HT1080 (cell line): ENCODE data around the gene SLC35F1. TPM values are rescaled to one million over a fixed set of nuclear protein-coding genes. Genes with fewer than 3 reads are reported as not detected.
"Not testable (repeated sequence)": the region's sequence is repeated elsewhere in the genome, so short reads cannot be mapped to it uniquely, and the experiment has no call there.

Source experiments
- DNase-seq: peaks from one replicate; pipeline ENCODE4 v3.0.0-alpha.2; 2015; ENCODE audit warnings: low read depth
- total RNA-seq: library from RNA; depleted of rRNA; stranded (reverse); fragments of >200 nt; shearing (Covaris generic); gene quantifications from 2 replicates; pipeline ENCODE4 v1.2.3, GENCODE V29; 2014

Gene SLC35F1
- total RNA-seq, 1 experiment from 2014 or later: 0.05 TPM

DNA sequence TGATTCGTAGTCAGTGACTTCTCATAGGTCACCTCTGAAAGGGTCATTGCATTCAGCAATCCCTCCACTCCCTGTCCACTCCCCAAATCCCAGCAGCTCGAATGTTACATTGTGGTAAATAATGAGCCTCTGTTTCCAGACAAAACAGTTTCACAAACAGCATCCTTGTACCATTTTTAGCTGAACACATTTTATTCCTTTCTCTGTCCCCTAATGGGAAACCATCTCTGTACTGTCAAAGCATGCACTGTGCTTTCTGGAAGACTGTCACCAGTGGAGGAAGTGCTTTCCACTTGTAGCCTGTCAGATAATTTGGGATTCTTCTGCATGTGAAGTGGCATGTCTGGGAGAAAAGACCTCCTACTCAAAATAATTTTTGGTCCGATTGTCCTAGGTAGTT, 82.0 kb downstream of the SLC35F1 start:
- DNase-seq: no peak

DNA sequence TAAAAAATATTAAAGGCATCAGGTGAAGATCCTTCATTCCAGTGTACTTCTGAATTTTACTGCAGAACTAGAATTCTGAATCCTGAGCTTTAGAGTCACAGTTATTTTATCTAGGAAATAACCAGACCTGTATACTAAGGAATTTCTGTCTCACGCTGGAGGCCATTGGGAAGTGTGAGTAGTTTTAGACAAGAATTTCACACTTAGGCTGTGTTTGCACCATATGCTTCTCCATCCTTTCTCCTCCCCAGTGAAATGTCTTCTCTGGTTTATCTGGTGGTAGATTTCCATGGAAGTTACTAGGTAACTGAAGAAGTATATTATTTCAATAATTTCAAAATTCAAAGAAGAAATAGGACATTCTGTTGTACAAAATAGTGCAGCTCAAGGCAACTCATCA, 83.1 kb downstream of the SLC35F1 start:
- no peak for DNase-seq

DNA sequence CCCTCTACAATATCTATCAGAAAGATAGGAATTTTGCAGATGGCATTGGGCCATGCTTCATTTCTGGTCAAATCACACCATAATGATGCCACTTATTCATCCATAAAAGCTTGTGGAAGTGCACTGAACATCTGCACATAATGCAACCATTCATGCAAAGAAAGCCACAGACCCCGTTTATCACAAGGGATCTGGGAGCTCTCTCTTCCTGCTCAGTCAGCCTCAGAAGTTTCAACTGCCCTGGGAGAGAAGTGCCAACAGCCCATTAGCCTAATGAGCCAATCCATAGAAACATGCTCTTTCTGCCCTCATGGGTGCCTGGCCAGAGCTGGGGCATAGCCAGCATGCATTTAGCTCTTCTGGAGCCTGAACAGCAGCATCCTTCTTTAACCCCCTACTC, 85.8 kb downstream of the SLC35F1 start:
- DNase-seq: no peak

DNA sequence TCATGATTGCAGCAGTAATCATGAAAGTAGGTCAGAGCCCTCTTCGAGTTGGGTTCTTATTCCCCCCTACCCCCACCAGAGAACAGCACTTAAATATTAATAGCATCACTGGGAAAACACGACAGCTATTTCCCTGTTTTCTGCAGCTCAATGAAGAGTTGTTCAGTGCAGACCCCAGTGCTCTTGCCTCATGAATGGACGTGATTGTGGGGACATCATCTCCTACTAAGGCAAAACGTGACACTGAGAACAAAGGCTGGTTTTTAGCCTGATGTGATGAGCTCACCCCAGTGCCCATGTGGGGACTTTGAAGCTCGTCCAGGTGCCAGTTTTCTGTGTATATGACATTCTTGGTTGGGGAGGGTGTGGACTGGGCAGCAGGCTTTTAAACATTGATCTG, 105.9 kb downstream of the SLC35F1 start:
- no peak for DNase-seq

DNA sequence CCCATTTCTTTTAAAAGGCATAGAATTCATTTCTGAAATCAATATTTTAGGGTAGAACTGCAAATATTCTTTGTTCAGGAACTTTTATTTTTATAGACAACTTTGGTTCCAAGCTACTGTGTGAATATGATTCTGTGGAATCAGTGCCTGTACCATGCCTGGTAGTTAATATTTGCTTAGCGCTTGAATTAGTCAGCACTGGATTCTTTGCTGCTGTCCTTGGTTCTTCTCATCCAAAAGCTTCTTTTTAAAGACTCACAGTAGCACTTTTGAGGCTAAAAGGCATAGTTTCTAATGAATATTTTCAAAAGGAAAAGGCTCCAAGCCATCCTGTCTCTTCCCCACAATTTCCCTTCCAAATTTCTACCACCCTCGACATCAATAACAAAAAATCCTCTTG, 109.5 kb downstream of the SLC35F1 start:
- DNase-seq: no peak

DNA sequence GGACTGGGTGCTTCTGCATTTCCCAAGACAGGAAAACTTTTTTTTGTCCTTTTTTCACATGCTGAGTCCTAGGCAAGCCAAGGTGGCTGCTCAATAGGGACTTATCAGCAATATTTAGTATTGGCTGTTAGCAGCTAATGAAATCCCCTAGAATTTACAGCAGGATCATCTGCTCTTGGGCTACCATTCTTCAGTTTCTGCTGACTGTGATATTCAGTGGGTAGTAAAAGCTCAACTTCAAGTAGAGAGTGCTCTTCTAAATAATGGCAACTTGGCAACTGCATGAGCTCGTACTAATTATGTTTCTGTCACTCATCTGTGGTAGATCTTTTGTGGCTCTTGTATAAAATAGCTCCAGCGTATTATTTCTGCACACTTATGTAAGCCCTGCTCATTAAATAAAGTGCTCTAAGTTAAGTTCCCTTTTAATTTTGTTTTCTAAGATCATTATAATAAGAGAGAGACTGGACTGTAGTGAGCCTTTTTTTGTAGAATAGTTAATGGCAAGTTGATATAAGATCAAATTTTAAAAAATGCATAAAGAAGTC, 110.3 kb downstream of the SLC35F1 start:
- DNase-seq: no peak

DNA sequence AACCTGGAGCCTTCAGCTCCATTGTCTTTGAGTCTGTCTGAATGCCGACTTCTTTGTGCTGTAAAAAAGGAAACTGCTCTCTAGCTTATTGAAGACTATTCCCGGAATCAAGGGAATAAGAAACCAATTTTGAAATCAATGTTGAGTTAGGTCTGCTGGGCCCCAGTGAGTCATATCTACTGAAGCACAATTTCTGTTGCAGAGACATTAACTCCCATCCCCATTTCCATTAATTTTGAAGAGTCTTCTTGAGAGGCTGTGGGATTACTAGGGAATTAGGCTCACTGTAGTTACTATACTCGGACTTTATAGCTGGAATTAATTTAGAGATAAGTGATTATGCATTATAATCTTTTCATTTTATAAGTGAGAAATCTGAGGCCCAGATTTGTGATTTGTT, 116.7 kb downstream of the SLC35F1 start:
- DNase-seq: no peak

DNA sequence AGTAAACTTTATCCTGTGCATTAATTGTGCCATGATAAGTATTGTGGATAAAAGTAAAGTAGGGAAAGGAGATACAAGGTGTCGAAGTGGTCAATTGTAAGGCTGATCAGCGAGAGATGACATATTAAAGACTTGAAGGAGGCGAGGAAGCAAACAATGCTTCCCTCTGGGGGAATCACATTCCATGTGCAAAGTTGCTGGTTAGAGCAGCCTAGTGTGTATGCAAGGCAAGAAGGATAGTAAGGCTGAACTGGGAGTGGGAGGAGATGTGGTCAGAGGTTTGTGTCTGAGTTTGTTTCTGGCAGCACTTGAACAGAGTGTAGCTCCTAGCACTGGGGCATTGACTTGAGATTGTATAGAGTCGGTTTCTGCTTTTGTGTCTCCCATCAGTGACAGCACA, 122.9 kb downstream of the SLC35F1 start:
- no peak for DNase-seq

DNA sequence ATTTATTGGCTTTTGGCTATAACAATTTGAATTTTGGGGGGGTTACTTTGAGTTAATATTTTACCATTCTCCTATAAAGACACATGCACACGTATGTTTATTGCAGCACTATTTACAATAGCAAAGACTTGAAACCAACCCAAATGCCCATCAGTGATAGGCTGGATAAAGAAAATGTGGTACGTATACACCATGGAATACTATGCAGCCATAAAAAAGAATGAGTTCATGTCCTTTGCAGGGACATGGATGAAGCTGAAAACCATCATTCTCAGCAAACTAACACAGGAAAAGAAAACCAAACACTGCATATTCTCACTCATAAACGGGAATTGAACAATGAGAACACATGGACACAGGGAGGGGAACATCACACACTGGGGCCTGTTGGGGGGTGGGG, 130.4 kb downstream of the SLC35F1 start:
- DNase-seq: not testable (repeated sequence)

DNA sequence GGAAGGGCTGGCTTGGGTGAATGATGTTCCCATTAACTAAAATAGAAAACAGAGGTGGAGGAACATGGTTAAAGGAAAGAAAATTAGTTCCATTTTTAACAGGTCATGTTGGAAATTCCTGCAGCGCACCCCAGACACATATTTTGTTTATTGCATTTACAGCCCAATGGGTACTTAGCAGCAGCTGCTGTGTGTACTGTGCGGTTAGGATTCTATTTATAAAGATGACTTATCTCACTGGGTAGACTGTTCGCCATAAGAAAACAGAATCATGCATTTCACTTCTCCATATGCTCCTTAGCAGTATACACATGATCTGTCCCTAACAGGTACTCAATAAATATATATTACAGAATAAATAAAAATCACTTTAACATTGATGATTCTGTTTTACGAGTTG, 135.8 kb downstream of the SLC35F1 start:
- DNase-seq: no peak

DNA sequence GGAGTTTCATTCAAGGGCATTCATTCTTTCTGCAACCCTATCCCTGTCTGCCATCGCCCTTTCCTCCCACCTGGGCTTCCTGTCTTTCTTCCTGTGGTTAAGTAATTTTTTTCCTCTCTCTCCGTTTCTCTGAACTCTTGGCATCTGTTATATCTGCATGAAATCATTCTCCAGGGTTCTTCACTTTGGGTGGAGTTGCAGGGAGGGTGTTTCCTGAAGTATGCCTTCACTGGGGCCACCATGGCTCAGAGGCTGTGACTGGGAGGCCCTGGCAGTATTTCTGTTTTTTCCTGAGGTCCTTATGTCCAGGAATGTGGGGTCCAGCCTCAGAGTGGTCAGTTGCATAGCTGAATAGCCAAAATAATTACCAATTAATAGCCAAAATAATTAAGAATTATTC, 137.2 kb downstream of the SLC35F1 start:
- no peak for DNase-seq

DNA sequence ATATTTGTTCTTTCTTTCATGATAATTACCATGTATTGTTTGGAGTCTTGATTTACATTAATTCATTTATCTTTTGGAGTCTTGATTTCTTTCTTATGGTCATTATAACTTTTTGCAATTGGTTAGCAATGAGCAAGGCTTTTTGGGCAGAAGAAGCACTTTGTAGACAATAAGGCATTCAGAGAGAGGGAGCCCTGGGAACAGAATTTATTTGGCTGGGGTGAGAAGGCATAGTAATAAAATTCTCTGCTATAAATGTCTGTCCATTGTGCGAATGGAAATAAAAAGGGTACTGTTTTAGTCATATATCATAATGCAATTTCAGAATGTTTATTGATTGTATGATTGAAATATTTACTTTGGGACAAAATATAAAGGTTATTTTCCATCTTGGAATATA, 147.0 kb downstream of the SLC35F1 start:
- no peak for DNase-seq

DNA sequence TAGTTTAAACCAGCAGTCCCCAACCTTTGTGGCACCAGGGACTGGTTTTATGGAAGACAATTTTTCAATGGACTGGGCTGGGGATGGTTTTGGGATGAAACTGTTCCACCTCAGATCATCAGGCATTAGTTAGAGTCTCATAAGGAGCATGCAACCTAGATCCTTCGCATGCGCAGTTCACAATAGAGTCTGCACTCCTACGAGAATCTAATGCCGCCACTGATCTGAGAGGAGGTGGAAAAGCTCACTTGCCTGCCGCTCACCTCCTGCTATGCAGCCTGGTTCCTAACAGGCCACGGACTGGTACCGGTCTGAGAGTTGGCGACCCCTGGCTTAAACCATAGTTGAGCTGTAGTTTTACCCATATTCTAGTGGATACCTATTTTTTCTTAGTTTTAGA, 154.6 kb downstream of the SLC35F1 start:
- no peak for DNase-seq

DNA sequence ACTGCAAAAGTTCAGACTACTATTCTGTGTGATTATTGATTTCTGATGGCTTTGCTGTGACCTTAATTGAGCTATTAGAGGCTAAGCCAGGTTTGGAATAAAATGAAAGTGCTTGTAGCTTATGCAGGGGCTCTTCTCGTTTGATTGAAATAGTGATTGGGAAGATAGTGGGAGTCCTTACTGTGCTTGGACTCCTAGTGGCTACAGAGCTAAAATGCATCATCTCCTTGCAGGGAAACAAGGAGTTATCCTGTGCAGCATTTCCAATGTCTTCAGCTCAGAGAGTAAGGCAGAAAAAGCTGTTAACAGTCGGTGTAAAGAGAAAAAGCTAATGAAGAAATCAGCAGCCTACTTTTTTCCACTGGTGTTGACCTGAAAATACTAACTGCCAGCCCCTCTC, 173.5 kb downstream of the SLC35F1 start:
- DNase-seq: peak; percentile 6

DNA sequence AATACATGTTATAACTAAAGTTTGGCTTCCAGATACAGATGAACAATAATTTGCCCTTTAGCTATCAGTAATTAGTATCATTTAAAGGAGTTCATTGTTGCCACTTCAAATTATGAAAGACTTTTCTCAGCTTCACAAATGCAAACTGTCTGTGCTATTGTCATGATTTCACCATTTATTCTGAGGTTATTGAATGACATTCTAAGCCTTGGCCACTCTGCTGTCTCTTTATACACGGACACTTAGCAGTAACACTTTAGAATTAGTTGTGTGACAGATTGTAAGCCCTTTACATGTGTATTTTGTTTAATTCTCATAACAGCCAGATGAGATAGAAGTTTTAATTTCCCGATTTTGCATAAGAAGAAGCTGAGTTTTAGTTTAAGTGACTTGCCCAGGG, 176.6 kb downstream of the SLC35F1 start:
- DNase-seq: no peak

DNA sequence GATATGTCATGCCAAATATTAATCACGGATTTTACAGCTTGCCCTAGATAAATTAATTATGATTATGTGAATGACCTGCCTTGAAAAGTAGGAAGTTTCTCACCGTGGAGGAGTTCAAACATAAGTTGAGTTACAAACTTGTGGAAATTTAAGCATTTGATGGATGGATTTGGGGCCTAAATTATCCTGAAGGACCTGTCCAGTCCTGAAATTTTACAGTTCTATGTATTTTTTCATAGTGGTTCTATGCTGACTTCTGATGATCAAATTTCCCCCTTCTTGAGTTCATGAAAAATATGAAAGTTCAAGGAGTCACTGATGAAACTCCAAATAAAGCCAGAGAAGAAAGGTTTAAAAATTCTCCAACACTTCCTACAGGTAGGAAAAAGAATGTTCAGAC, 178.6 kb downstream of the SLC35F1 start:
- DNase-seq: no peak

DNA sequence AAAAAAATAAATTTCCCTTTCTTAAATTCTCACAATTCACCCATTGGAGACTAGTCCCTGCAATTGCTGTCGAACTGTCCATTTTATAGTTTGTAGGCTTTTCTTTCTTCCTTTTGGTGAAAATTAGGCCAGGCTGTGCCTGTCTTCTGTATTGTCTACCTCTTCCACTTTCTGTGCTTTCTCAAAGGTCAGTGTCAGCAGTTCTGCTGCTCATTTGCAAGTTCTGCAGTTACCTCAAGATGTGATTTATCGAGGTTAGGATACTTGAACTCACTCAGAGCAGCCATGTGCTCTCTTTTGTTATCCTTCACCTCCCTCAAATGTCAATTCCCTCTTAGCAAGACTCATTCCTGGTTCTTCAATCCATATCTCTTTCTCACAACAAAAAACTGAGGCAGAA, 179.1 kb downstream of the SLC35F1 start:
- DNase-seq: no peak

DNA sequence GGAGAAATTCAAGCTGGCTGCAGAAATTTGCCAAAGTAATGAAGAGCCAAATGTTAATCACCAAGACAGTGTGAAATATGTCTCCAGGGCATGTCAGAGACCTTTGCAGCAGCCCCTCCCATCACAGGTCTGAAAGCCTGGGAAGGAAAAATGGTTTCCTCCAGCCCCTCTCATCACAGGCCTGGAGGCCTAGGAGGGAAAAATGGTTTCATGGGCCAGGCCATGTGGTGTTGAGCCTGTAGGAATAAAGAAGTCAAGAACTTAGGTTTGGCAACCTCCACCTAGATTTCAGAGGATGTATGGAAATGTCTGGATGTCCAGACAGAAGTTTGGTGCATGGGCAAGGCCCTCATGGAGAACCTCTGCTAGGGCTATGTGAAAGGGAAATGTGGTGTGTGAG, 185.0 kb downstream of the SLC35F1 start:
- no peak for DNase-seq

DNA sequence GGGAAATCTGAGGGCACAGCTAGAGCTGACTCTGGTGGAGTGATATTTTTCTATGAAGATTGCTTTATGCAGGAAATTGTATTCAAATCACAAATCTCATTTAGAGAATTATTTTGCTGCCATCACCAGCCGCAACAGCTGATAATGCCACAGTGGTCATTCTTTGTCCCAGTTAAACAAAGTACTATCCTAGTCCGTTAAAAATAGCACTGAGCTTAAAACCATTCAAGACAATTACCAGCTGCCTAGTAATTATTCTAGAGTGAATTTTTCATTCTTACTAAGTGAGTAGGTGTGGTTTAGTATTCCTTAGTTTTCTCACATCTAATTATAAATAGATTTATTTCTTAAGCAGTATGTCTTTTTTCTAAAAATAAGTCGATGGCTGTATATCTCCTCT, 190.5 kb downstream of the SLC35F1 start:
- no peak for DNase-seq

DNA sequence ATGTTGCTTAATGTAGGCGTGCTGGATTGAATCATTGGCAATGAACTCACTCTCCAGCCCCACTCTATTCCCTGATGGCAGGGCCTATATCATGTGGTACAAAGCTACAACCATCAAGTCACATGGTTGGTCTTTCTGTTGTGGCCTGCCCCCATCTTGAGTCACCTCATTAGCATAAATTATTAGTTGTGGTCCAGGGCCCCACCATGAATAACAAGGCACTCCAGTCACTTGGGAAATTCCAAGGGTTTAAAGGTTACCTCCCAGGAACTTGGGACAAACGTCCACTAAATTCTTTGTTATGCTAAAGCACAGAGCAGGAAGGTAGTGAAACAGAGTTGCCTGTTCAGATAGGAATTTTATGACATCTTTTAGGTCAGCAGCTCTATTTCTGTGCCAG, 193.7 kb downstream of the SLC35F1 start:
- no peak for DNase-seq

DNA sequence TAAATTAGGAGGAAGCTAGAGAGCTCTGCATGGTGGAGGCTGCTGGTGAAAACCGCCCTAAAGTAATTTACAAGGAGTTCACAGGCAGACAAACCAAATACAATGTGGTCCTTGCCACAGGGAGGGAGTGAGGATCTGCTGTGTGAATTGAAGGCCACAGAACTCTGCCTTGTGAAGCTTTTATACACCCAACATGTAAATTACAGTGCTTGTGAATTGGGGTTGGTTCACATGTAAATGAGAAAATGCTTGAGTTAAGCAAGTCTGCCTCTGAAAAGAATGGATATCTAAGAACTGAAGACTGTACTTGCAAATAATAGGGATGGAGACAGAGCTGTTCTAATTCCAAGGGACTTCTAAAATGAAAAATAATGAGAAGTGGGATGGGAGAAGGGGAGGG, 194.2 kb downstream of the SLC35F1 start:
- no peak for DNase-seq

DNA sequence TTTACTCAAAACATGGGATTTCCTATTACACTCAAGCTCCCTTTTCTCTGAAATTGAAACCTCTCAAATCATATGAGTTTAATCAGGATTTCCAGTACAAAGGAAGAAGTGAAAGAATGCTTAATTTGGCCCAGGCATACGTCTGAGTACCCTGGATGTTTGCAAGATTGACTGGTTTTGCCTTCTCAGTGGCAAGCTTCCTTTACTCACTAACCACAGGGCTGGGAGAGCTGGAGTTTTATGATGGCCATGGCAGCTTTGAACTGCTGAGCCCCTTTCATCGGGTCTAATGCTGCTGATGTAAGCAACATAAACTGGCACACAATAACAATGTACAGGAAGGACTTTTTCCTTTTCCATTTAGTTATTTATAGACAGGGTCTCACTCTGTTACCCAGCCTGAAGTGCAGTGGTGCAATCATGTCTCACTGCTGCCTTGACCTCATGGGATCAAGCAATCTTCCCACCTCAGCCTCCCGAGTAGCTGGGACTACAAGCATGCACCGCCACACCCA, 194.8 kb downstream of the SLC35F1 start:
- no peak for DNase-seq

DNA sequence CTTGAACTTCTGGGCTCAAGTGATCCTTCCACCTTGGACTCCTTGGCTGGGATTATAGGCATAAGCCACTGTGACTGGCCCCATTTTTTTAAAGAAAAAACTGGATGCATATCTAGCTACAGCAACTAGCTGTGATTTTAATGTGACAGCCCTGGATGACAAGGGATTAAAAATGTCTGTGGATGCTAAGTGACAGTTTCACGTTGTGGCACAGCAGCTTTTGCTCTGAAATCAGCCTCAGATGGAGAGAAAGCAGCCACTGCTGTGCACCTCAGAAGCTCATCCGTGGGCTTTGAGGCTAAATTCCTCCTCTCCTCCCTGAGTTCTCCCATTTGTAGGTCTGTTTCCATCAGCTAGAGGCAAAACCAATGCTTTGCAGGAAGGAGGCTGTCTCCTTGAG, 195.3 kb downstream of the SLC35F1 start:
- DNase-seq: no peak
